Measurements from ENCODE around the gene PPP1R36.

GRCh38 chr14:64516969-64517368 is 32.8 kb upstream of the PPP1R36 start:
- TF ChIP-seq CTCF (IDR thresholded peaks at IDR 0.05) (no peak), POLR2A (IDR thresholded peaks at IDR 0.05) (no peak)
